Activated T-helper 1 cell treated with anti-CD3 and anti-CD28 coated beads, Interleukin-12 subunit alpha, Interleukin-12 subunit beta, Interleukin-2, Interleukin-4 antibody, amounts not matched to agents 30 ng/mL and 10 ng/mL and 1 ng/mL, durations not matched to agents 14 hours and 24 hours and 36 hours (primary cell): Measurements from ENCODE around the gene CELF4. TPM values are rescaled to one million over a fixed set of nuclear protein-coding genes. Genes with fewer than 3 reads are reported as not detected.

ENCODE experiments used
- DNase-seq: peaks from one replicate; pipeline ENCODE4 v3.0.0; 2021; ENCODE audit warnings: low spot score
- H3K27ac Mint-ChIP-seq: one replicate; pipeline ENCODE4 v1.8.0; 2021; ENCODE audit warnings: mild to moderate bottlenecking, mixed read lengths
- H3K27me3 Mint-ChIP-seq: one replicate; pipeline ENCODE4 v1.8.0; 2022; ENCODE audit warnings: mild to moderate bottlenecking, moderate library complexity, mixed read lengths; ENCODE audit not compliant: insufficient read depth
- H3K36me3 Mint-ChIP-seq: one replicate; pipeline ENCODE4 v1.8.0; 2021; ENCODE audit warnings: low read depth, mixed read lengths
- H3K4me1 Mint-ChIP-seq: one replicate; pipeline ENCODE4 v1.8.0; 2021; ENCODE audit warnings: low read depth, mixed read lengths
- H3K4me3 Mint-ChIP-seq: one replicate; pipeline ENCODE4 v1.8.0; 2021; ENCODE audit warnings: mild to moderate bottlenecking, moderate library complexity, mixed read lengths
- H3K9me3 Mint-ChIP-seq: one replicate; pipeline ENCODE4 v1.8.0; 2021; ENCODE audit warnings: mixed read lengths
- intact Hi-C: fragments of 100-400 bp; cut with micrococcal nuclease; formaldehyde crosslinking; loops from one replicate; pipeline ENCODE4 v1.15.1; 2024
- total RNA-seq: library from RNA; stranded (reverse); gene quantifications from 2 replicates; pipeline ENCODE4 v1.2.3, GENCODE V29; 2022

The CELF4 gene
- total RNA-seq, 1 donor from 2014 or later, result not detected

- Mint-ChIP-seq H3K4me3 (no peak overlapping the region), H3K9me3 (no peaks in the 10 kb centered on the region), H3K4me1 (no peaks in the 10 kb centered on the region), H3K27ac (no peak overlapping the region), H3K36me3 (no peaks in the 10 kb centered on the region), H3K27me3 (no peaks in the 10 kb centered on the region)
- DNase-seq, result no peak
- intact Hi-C loops, result no loop called here
These were observed 141.1 kb downstream of the CELF4 start for GRCh38 chr18:37424507-37424906.

DNA sequence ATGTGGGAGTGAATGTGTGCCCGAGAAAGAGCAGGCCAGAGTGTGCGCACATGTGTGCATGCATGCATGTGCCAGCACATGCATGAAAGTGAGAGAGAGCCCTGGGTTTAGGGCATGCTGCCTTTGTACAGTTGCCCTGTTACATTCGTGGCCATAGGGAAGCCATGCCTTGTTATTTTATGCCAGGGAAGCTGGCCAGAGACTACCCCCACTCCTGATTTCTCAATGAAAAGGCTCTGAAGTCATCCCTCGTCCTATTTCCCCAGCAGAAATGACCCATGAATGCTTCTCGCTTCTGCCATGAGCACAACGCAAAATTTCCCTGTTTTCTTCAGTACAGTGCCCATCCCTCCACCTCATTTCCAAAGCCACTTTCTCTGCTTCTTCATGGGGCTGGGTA, 143.0 kb downstream of the CELF4 start:
- Mint-ChIP-seq H3K36me3 (no peaks in the 10 kb centered on the region), H3K27me3 (no peaks in the 10 kb centered on the region), H3K4me3 (no peak overlapping the region), H3K4me1 (no peaks in the 10 kb centered on the region), H3K27ac (no peak overlapping the region), H3K9me3 (no peaks in the 10 kb centered on the region)
- DNase-seq, result no peak
- intact Hi-C loops, result no loop called here

DNA sequence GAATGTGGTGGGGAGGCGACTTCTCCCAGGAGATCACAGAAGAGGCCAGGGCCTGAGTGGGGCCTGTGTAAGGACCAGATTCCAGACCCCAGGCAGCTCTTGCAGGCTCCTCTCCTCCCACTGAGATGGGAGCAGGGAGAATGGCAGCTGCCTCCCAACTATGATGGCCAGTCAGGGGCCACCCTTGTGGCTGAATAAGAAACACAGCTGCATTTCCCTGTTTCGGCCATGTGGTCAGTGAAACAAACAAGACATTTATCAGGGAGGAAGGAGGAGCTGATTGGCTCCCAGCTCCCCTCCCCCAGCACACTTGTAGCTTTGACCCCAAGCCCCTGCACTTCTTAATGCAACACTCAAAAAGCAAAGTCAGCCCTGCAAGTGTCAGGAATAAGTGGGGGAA, 143.5 kb downstream of the CELF4 start:
- no peak overlapping the region for H3K27ac Mint-ChIP-seq
- no peak overlapping the region for H3K4me3 Mint-ChIP-seq
- no peaks in the 10 kb centered on the region for H3K27me3 Mint-ChIP-seq
- intact Hi-C loops, result no loop called here
- no peaks in the 10 kb centered on the region for H3K36me3 Mint-ChIP-seq
- no peaks in the 10 kb centered on the region for H3K4me1 Mint-ChIP-seq
- no peaks in the 10 kb centered on the region for H3K9me3 Mint-ChIP-seq
- DNase-seq, result no peak

DNA sequence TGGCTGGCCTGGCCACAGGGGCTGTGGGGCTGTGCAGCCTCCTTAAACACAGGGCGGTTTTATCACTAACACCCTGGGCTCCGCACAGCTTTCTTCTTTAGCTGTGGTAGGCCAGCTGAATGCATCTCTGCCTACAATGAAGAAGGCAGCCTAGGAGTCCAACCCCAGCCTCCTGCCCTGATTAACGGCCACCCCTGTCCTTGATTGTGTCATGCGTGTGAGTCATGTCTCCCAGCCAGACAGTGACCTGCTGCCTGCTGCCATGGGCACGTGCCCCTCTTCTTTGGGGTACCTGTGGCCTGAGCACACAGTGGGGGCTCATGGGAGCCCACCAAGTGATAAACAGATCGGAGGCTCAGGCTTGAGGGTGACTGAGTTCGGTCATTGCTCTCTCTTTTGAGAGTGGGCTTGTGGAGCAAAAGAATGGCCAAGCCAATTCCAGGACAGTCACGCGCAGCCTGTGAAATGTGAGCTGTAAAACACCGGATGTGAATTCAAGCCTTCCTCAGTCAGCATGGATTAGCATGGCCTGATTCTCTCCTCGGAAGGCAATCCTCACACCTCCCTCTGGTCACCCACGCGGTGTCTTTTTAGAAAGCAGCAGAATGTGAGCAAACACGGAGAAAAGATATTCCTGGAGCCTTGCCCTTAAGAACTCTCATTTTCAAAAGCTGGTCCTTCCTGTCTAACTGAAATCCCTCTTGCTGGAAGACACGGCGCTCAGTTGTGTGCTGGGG, 144.1 kb downstream of the CELF4 start:
- Mint-ChIP-seq H3K9me3 (no peaks in the 10 kb centered on the region), H3K27ac (no peak overlapping the region), H3K4me3 (no peak overlapping the region), H3K4me1 (no peaks in the 10 kb centered on the region), H3K36me3 (no peaks in the 10 kb centered on the region), H3K27me3 (no peaks in the 10 kb centered on the region)
- intact Hi-C loops, result no loop called here
- DNase-seq, result no peak

GRCh38 chr18:37420315-37420880, 145.2 kb downstream of the CELF4 start:
- Mint-ChIP-seq H3K4me3 (no peak overlapping the region), H3K27ac (no peak overlapping the region), H3K27me3 (no peaks in the 10 kb centered on the region), H3K9me3 (no peaks in the 10 kb centered on the region), H3K36me3 (no peaks in the 10 kb centered on the region), H3K4me1 (no peaks in the 10 kb centered on the region)
- intact Hi-C loops, result no loop called here
- no peak for DNase-seq

GRCh38 chr18:37419866-37420265, 145.7 kb downstream of the CELF4 start:
- H3K4me1 Mint-ChIP-seq, result no peaks in the 10 kb centered on the region

DNA sequence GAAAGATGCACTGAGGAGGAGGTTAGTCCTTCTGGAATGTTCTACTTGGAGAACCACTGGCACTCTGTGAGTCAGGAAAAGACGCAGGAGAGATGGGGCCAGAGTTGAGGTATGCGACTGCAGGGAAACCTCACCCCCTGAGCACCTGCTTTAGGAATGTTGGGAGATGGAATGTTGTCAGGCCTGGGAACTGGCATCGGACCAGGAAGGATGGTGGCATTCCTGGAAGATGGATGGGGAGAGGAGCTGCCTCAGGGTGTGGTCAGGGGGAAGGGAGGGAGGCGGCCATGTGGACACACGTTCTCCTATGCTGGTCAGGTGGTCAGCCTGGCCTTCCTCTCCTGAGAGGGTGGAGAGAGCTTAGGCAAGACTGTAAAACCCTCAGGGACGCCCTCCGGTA, 146.3 kb downstream of the CELF4 start:
- Mint-ChIP-seq H3K4me1 (no peaks in the 10 kb centered on the region), H3K4me3 (no peak overlapping the region), H3K9me3 (no peaks in the 10 kb centered on the region), H3K27ac (no peak overlapping the region), H3K36me3 (no peaks in the 10 kb centered on the region), H3K27me3 (no peaks in the 10 kb centered on the region)
- no peak for DNase-seq
- intact Hi-C loops, result no loop called here

More at GRCh38 chr18:37419866-37420265, 145.7 kb downstream of the CELF4 start:
- Mint-ChIP-seq H3K9me3 (no peaks in the 10 kb centered on the region), H3K27me3 (no peaks in the 10 kb centered on the region), H3K27ac (no peak overlapping the region), H3K36me3 (no peaks in the 10 kb centered on the region), H3K4me3 (no peak overlapping the region)
- no peak for DNase-seq
- intact Hi-C loops, result no loop called here

- no peak overlapping the region for H3K4me3 Mint-ChIP-seq
- no peaks in the 10 kb centered on the region for H3K9me3 Mint-ChIP-seq
- no peaks in the 10 kb centered on the region for H3K36me3 Mint-ChIP-seq
- no peak overlapping the region for H3K27ac Mint-ChIP-seq
- H3K4me1 Mint-ChIP-seq, result no peaks in the 10 kb centered on the region
- intact Hi-C loops, result no loop called here
- DNase-seq, result no peak
- H3K27me3 Mint-ChIP-seq, result no peaks in the 10 kb centered on the region
These were observed 150.8 kb downstream of the CELF4 start for GRCh38 chr18:37414816-37415215.

DNA sequence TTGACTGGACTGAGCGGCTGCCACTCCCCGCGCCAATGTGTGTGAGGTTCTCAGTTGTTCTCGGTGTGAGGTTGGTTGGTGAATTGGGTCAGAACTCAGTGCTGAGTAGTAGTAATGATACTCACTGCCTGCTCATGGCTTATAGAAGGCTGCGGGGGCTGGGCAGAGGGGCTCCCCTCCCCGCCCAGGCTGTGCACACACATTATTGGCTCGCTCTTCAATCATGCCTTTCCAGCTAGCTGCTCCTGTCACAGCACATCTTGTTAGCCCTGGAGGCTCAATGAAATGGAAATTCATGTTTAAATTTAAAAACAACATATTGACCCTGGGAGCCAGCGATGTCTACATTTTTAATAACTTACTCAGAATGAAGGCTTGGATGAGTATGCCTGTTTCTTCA, 152.8 kb downstream of the CELF4 start:
- H3K4me1 Mint-ChIP-seq, result no peaks in the 10 kb centered on the region

DNA sequence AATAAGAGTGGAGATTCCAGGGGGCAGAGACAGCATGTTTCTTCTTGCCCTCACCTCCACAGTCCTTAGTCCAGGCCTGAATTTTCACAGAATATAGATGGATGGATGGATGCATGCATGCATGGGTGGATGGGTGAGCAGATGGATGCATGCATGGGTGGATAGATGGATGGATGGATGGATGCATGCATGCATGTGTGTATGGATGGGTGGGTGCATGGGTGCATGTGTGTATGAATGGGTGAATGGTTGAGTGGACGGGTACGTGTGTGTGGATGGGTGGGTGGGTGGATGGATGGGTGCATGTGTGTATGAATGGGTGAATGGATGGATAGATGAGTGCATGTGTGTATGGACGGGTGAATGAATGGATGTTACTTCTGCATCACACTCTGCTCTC, 153.3 kb downstream of the CELF4 start:
- Mint-ChIP-seq H3K4me3 (no peak overlapping the region), H3K27me3 (no peaks in the 10 kb centered on the region), H3K4me1 (no peaks in the 10 kb centered on the region), H3K27ac (no peak overlapping the region), H3K36me3 (no peaks in the 10 kb centered on the region), H3K9me3 (no peaks in the 10 kb centered on the region)
- intact Hi-C loops, result no loop called here
- no peak for DNase-seq

More for the DNA sequence above, 152.8 kb downstream of the CELF4 start:
- H3K9me3 Mint-ChIP-seq, result no peaks in the 10 kb centered on the region
- intact Hi-C loops, result no loop called here
- no peak overlapping the region for H3K27ac Mint-ChIP-seq
- no peaks in the 10 kb centered on the region for H3K36me3 Mint-ChIP-seq
- no peaks in the 10 kb centered on the region for H3K27me3 Mint-ChIP-seq
- H3K4me3 Mint-ChIP-seq, result no peak overlapping the region
- DNase-seq, result no peak

DNA sequence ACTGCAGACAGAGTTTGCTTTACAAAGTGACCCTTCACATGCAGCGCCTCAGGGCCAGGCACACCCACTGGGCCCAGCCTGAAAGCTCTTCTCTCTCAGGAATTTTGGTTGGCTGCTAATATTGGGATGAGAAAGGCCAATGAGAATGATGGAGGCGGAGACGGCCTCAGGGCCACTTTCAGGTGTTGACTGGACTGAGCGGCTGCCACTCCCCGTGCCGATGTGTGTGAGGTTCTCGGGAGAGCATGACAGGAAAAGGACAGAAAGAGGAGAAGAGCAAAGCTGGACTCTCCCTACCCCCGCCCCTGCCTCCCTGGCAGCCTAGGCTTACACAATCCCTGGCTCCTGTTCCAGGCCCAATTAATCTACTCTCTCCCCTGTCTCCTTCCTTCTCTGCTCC, 155.7 kb downstream of the CELF4 start:
- Mint-ChIP-seq H3K9me3 (no peaks in the 10 kb centered on the region), H3K27me3 (peaks cover 7% of the 10 kb centered on the region), H3K4me3 (no peak overlapping the region), H3K27ac (no peak overlapping the region), H3K36me3 (no peaks in the 10 kb centered on the region), H3K4me1 (no peaks in the 10 kb centered on the region)
- DNase-seq, result no peak
- intact Hi-C loops, result no loop called here

DNA sequence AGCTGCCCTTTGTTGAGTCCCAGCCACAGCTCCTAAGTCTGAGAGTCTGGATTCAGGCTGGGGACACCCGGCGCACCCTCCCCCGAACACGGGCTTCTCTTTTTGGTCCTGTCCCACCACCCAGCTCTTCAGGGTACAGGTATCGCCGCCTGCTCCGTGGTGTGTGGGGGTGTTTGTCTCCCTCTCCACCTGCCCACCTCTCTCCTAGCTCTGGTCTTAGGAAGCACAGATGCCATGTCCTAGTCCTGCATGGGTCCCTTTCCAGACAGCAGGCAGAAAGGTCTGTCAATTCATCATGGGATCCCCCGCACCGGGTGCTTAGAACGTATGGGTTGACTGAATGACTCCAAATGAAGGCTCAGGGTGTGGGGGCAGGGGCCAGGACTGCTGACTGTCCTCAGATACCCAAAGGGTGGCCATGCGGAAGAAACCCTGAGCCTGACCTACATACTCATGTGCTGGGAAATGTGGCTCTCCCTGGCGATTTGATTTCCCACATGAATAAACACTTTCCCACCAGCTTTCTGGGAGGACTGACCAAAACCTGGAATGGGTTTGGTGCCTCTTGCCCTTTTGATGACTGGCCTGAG, 156.8 kb downstream of the CELF4 start:
- H3K9me3 Mint-ChIP-seq, result no peaks in the 10 kb centered on the region
- intact Hi-C loops, result no loop called here

DNA sequence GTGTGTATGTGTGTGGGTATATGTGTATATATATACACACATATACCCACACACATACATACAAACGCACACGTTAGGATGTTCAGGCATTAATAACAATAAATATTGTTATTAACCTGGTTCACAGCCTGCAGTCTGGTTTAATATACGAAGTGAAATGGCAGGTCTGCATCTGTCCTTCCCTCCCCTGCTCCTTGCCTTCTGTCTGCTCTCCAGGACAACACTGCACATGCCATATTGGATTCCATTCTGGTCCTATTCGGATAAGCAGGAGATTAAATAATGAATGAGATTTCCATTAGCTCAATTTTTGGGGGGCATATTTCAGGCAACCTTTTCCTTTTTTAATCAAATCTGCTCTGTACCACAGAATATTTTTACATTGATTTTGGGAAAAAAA, 158.0 kb downstream of the CELF4 start:
- intact Hi-C loops, result no loop called here
- H3K27me3 Mint-ChIP-seq, result peaks cover 7% of the 10 kb centered on the region
- no peaks in the 10 kb centered on the region for H3K36me3 Mint-ChIP-seq
- no peak for DNase-seq
- H3K9me3 Mint-ChIP-seq, result no peaks in the 10 kb centered on the region
- no peaks in the 10 kb centered on the region for H3K4me1 Mint-ChIP-seq
- H3K27ac Mint-ChIP-seq, result no peak overlapping the region
- H3K4me3 Mint-ChIP-seq, result no peak overlapping the region

More for the DNA sequence above, 156.8 kb downstream of the CELF4 start:
- Mint-ChIP-seq H3K36me3 (no peaks in the 10 kb centered on the region), H3K27ac (no peak overlapping the region), H3K27me3 (peaks cover 7% of the 10 kb centered on the region), H3K4me3 (no peak overlapping the region), H3K4me1 (no peaks in the 10 kb centered on the region)
- DNase-seq, result no peak
